Fibroblast of peridontal ligament (primary cell): ENCODE results near the gene OR4A15.

ENCODE experiments used
- DNase-seq: peaks from one replicate; pipeline ENCODE4 v3.0.0-alpha.2; 2010; ENCODE audit errors: extremely low read depth

OR4A15 gene

GRCh38 chr11:55367674-55368073 is at the start of gene OR4A15:
Gene OR4A15 (plus strand): TSS chr11:55367974. CDS start chr11:55367974, 0 bp downstream.
- DNase-seq = no peak

- DNase-seq = no peak
Observed at GRCh38 chr11:55324500-55324899, 43.3 kb upstream of the OR4A15 start.

GRCh38 chr11:55342901-55343300 is 24.9 kb upstream of the OR4A15 start, which contains the start of gene OR4A16:
Gene OR4A16 (plus strand): TSS chr11:55343201. CDS start chr11:55343201, 0 bp downstream.
- no peak for DNase-seq

GRCh38 chr11:55345306-55345705 is 22.5 kb upstream of the OR4A15 start:
- DNase-seq = no peak

- no peak for DNase-seq
Observed at GRCh38 chr11:55349032-55349431, 18.7 kb upstream of the OR4A15 start.

GRCh38 chr11:55357560-55358184 is 10.1 kb upstream of the OR4A15 start:
- DNase-seq = no peak

- DNase-seq = no peak
Observed at GRCh38 chr11:55401011-55401410, 33.2 kb downstream of the OR4A15 start.
